GM21360 (cell line): Measurements from ENCODE around the gene UBE2U.

Experiments
- ATAC-seq: cut with Tn5 transposase; IDR thresholded peaks from one replicate; pipeline ENCODE4 v1.9.1; 2021; ENCODE audit warnings: mild to moderate bottlenecking, moderate library complexity; ENCODE audit not compliant: unreplicated experiment

UBE2U gene, protein sequence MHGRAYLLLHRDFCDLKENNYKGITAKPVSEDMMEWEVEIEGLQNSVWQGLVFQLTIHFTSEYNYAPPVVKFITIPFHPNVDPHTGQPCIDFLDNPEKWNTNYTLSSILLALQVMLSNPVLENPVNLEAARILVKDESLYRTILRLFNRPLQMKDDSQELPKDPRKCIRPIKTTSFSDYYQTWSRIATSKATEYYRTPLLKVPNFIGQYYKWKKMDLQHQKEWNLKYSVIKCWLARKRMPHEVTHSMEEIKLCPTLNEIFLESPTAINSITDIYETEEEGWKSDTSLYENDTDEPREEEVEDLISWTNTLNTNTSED

DNA sequence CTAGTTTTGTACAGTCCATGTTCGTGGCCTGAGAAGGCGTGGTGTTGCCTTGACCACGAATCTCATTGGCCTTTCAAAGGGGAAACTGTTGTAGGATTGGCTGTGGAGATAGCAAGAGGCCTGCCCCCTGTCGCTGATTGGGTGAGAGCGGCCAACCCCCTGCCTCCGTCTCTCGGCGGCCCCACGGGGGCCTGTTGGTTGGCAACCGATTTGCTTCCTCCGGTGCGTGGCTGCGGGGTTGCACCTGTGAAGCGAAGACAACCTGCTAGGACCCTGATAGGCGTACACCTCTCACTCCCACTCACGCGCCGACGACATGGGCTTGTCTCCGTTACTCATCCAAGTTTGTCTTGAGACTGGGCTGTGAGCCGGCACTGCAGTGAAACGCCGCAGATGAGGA is at the start of gene UBE2U:
TSS of gene UBE2U (plus strand) at position 204 of the 400 bp plus-strand sequence. CDS start 428 bp downstream, outside the sequence.
- no peak for ATAC-seq

DNA sequence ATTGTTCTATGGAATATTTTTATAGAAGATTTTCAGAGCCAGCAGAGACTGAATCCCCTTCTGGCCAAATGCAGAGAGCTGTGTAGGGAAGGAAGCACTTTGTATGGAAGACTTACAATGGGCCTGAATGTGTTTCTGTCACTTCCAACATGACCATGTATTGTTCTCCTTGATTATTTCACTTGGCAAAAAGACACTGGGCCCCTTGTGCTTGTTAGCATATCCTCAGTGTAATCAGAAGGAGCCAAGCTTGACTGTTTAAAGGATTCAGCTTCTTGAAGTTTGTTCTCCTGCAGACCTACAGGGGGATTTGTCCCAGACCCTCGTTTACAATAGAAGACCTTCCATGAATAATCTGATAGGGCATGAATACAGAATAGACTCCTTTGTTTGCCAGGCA is 48.1 kb upstream of the UBE2U start:
- no peak for ATAC-seq

DNA sequence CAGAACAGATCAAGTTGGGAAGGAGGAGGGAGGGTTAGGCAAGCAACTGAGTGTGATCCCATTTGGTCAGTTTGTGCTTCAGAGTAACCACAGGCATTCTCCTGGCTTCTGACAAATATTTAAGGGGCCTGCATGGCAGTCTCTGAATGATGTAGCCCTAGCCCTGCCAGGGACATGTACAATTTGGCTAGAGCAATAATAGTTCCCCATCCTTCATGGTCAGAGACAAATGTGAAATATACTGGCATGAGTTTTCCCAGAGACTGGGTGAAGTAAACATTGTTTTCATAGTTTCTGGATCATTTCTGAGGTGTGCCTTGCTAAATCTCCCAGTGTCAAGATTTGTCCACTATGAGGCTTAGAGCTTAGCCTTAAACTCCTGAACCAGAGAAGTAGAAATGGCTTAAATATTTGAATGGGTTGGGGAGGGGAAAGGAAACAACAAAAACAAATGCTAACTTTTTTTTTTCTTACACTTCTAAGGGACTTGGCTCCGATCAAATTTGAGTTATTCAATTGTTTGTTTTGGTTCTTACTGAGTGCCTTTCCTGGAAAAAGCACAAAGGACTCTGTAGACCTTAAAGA is 42.0 kb upstream of the UBE2U start:
- no peak for ATAC-seq

DNA sequence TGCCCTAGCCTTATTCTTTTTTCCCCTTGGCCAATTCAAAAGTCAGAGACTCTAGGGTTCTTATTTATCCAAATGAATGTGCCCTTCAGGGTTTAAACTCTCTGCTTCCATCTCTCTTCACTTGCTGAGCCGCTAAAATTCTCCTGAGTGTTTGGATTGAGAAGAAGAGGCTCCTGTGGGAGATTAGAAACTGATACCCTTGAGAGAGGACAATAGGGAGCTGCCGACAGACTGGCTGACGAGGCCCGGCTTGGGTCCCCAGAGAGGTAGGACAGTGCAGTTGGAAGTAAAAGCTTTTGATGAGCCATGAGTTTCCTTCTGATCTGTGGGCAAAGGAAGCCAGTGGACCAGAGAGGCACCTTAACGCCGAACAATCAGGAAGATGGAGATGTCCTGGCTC is 41.3 kb upstream of the UBE2U start:
- no peak for ATAC-seq

DNA sequence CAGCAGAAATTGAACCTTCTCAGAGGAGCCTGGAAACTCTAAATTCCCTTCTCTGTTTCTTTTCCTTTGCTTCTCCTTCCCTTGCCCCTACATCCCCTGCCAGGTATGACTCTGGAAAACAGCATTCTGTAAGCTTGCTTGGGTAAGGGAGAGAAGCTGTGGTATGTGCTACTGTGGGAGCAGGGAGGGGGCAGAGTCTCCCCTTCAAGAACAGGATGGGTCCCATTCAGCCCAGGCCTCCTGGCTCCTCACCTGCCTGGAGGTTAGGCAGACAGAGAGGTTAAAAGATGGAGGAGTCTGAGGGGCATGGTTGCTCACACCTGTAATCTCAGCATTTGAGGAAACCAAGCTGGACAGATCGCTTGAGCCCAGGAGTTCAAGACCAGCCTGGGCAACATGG is 40.6 kb upstream of the UBE2U start:
- no peak for ATAC-seq

DNA sequence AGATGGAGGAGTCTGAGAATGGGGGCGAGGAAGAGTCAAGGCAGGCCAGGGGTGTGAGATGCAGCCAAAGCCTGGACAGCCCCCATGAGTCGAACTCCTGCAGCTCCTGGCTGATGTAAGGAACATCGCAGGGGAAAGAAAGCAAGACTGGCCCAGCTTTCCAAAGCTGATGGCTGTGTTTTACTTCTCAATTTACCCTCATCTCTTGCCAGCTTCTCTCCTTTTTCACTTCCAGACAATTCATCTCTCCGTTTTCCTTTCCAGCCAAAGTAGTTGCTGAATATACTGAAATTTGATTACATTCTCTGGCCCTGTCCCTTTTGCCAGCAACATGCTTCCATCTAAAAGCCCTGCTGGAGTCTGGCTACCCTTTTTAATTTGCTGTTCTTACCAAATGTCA is 40.0 kb upstream of the UBE2U start:
- ATAC-seq = no peak

DNA sequence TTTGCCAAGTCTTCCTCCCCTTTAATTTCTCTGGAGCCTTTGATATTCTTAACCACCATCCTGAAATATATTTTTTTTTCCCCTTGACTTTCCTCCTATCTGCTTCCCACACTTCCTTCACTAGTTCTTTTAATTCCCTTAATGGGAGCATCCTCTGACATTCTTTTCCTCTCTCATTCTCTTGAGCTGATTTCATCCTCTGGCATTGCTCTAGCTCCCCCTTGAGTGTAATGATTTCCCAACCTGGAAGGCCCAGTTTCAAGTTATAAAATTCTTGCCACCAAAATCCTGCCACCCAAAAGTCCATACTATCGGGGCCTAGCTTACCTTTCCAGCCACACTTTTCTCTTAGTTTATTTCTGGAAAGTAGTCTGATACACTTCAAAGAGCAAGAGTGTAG is 39.5 kb upstream of the UBE2U start:
- ATAC-seq = no peak

DNA sequence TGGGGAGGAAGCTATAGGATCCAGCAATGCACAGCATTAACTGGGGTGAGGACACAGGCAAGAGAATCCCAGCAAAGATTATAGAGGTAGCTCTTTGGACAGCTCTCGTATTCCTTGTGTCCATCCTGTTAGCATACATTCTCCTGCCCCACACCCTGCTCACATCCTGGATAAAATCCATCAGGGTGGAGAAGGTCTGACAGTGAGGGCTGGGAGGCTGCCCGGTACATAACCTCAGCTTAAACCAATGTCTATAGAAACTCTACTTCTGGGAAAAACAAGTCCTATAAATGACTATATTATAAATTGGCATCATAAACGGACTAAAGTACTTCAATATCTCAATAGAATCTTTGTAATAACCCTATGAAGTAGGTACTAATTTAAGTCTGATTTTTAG is 36.8 kb upstream of the UBE2U start:
- ATAC-seq = no peak

DNA sequence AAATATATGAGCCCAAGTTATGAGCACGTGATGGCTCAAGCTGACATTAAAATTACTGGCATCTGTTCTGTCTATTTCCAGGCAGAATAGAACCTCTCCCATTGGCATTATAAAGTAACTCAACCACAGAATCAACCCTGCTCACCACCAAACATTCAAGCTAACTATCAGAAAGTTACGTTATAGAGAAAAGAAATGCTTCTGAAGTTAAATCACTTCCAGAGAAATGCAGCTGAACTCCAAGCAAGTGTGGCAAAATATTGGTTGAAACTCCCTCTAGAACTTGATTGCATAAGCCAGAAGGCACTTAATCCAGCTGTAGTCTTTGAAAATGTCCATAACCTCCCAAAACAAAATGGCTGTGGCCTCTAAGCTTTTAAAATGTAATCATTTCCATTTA is 36.2 kb upstream of the UBE2U start:
- no peak for ATAC-seq

DNA sequence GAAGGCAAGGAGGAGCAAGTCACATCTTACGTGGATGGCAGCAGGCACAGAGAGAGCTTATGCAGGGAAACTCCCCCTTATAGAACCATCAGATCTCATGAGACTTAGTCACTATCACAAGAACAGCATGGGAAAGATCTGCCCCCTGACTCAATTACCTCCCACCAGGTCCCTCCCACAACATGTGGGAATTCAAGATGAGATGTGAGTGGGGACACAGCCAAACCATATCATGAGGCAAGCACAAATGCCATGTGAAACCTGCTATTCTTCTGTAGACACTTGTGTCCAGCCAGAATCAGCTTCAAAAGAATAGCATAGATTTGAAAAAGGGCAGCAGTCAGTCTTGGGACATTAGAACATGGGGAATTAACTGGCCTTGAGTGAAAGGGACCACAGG is 32.2 kb upstream of the UBE2U start:
- peak; percentile 10 for ATAC-seq

DNA sequence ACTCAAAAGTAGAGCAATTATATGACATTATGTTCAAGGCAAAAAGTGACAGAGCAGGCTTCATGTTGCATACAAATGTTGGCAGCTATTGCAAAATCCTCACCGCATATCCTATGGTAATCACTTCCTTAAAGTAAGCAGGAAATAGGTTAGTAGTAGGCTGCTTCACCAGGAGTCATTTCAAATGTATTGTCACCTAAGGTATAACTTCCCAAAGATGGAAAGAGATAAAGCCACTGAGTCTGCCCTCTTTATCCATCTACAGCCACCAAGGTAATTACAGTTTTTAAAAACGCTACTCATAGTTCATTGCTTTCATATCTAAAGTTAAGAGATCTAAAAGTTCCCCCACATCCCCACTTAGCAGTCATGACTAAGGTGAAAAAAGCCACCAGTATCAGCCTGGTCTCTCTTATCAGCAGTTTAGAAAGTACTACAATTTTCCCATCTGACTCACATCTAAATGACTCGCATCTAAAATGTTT is 31.6 kb upstream of the UBE2U start:
- ATAC-seq = peak; percentile 81

DNA sequence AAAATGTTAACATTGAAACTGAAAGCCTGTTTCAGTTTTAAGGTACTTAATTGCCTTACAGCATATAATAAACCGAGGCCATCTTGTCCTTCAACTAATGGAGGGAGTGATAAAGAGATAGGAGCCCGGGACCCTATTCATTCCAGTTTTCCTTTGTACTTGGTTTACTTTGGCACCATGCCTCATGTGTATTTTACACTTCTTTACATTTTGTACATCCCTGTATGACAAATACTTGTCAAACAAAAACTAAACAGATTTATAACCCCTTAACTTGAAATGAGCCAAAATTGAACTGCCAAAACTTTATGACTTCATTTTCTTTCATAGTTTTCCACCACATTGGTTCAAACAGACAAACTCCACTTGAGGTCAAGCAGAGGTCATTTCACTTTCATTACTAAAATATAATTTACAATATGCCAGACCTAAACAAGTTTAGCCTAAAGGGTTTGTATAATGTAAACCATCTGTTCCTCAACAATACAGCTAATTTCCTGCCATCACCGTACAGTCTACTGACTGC is 30.9 kb upstream of the UBE2U start:
- no peak for ATAC-seq

DNA sequence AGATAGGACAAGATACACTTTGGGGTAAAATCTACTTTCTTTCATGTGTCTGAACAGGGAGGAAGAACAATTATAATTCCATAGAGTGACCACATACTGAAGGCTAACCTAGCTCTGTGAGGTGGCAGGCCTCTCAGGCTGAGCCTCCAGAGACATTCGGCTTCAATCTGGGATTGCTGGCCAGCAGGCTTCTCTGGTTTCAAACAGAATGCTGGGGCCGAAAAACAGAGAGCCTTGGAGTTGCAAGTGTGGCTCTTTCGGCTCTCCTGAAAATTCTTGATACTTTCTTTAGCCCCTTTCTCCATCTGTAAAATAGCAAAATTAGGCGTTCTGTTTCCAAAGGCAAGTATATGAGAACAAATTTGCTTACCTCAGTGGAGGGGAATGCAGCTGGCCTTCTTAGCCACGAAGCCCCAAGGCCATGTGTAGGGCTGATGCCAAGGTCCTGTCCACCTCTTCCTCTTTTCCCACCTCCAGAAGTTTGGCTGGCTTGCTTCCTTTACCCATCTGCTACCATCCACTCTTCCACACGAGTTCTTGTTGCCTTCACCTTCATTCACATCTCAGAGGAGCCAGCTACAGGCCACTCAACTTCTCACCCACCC is 30.0 kb upstream of the UBE2U start:
- no peak for ATAC-seq

DNA sequence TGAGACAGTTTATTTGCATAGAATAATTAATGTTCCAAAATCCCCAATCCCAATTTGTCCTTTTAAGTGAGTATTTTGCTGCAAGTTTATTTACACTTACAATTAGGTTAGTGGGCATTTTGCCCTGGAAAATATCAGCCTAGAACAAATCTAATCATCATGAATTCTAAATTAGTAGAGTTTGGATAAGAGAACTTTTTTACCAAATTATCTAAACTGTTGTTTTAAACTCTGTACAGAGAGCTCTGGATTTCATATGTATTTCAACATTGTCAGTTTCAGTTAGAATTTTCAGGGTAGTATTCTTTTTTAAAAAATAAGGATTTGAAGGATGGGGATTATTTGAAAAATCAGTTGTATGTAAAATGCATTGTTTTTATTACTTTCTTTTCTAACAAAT is 27.8 kb upstream of the UBE2U start:
- no peak for ATAC-seq

DNA sequence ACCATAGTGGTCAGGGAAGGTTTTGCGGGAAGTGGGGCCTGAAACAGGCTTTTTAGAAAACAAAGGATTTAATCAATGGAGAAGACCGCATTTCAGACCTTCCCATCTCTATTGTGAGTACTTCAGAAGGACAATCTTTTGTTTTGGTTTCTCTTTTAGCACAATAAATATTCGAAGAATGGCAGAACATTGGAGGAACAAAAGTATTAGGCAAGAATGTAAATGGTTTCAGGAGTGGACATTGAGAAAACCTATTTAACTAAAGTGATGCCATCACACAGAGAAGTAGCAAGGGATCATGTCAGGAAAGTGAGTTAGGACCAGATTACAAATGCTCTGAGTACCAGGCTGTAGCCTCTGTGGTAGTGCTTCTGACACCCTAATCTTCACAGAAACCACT is 26.8 kb upstream of the UBE2U start:
- no peak for ATAC-seq

DNA sequence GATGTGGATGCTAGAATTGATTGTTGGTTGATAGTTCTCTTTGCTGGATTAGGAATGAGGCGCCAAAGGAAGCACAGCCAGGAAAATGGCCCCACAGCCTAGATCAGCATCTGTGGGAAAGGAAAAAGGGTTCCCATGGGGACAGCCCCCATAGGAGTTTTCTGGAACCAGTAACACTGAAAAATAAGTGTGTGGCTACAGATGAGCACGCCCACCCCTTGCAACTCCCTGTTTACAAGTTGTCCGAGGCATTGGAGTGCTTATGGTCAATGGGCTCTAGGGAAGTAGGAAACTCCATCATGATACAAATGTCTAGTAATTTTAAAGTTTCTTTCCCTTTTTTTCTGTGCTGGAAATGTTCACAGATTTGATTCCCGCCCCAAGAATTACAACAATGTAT is 23.8 kb upstream of the UBE2U start:
- no peak for ATAC-seq

DNA sequence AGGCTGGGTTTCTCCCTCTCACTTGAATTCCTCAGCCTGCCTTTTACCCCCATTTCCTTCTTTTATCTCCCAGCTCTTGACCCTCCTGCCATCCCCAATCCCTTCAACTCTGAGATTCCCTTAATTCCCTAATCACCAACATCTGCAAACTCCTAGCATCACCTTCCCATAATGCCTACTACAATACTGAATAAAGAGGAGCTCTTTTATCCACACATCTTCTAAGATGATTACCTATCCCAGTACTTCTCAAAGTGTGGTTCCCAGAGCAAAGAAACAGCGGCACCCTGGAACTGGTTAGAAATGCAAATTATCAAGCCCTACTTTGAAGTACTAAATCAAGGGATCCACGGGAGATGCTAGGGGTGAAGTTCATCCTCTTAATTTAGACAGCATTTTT is 21.2 kb upstream of the UBE2U start:
- no peak for ATAC-seq

DNA sequence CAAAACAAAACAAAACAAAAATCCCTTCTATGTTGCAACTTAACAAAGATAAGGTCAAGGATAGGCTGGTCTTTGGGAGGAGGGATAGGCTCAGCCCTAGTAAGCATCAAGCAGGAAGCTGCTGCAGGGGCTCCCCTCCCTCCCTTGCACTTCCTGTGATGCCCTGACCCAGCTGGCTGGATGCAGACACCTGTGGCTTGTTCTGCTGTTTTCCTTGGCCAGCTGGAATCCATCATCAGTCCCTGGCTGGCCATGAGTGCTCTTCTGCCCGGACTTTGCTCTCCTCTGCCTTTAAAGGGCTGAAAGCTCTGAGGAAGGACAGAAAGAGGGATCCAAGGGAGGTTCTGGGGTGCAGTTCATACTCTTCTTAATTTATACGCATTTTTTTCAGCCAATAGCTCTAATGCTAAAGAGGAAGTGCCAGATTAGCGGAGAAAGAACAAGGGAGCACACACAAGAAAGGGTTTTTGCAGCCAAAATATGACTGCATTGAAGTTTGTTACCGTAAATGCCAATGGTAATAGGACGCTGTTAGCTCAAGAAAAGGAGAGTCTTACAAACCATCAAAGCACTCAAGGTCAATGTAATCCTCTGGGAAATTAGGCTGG is 19.9 kb upstream of the UBE2U start:
- ATAC-seq = no peak

DNA sequence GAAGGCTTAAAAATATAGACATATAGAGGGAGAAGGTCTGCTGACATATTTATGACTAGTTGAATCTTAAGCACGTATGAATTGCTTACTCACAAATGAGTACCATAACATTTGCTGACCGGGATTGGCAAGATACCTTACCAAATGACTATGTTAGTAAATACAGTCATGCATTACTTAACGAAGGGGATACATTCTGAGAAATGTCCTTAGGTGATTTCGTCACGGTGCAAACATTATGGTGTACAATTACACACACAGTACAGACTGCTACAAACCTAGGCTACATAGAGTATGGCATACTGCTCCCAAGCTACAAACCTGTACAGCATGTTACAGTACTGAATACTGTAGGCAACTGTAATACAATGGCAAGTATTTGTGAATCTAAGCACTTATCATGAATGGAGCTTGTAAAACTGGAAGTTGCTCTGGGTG is 19.4 kb upstream of the UBE2U start:
- no peak for ATAC-seq

DNA sequence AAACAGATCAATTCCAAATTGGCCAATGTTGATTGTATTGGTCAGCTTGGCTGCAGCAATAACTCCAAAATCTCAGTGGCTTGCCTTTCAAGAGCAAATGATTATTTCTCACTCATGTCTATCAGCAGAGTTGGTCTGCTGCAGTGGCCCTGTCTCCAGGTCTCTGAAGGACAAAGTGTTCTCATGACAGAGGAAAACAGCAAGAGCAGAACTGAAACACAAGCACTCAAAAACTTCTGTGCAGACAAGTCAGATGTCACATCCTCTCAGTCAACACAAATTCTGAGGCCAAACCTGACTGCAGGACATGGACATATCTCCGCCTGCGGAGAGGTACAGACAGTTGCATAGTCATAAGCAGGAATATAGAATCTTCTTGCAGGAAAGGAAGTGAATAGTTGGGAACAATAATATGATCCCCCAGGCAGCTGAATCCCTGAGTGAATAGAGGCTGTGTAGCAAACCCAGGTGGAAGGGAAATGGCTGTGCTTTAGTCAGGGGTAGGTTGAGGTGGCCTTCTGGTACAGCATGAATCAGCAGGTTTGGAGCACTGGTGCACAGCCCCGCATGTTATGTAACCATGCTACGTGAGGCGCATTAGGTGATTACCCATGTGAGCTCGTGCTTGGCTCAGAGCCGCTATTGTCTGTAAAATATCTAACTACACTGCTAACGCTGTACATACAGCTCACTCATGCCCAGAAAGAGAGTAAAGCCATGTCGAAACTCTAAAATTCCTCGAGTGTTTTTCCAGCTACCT is 17.1 kb upstream of the UBE2U start:
- no peak for ATAC-seq

DNA sequence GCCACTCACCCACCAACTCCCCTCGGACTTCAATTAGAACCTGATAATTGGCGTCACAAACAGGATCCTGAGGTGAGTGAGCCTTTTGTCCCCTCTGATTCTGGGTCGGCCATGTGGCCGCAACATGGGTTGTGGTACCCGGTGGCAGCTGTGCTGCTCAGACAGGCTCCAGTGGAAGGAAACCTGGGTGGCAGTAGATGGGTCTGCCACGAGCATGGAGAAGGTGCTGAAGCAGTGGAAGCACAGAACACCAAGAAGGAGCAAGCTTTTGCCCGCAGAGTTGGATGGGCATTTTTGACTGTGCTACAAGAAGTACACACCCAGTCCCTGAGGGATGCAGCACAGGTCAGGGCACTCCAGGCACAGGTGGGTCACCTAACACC is 16.5 kb upstream of the UBE2U start:
- no peak for ATAC-seq
